ENCODE results near the gene SPP1.

SPP1 gene

GRCh38 chr4:87956501-87956900, 19.0 kb upstream of the SPP1 start:
- DNase-seq (ENCODE audit: low spot score) = no peak

DNA sequence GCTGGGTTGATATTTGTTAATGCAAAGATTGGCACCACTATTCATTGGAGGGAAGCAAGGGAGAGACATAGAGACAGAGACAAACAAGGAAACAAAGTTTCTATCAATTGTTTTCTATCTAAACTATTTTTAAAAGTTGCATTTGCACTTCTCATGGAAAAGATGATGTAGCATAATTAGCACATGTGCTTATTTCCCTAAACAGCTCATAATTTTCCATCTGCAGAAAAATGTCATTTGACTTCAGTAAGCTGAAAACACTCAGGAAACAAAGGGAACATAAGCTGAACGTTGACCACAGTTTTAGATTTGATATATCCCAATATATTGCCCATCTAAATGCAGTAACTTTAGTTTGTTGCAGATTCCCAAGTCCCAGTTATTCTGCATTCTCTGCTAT, 18.5 kb upstream of the SPP1 start:
- no peak for DNase-seq (ENCODE audit: low spot score)

GRCh38 chr4:87961993-87962392, 13.5 kb upstream of the SPP1 start:
- DNase-seq (ENCODE audit: low spot score) = no peak

GRCh38 chr4:87962398-87963146, 12.9 kb upstream of the SPP1 start:
- DNase-seq (ENCODE audit: low spot score) = no peak

DNA sequence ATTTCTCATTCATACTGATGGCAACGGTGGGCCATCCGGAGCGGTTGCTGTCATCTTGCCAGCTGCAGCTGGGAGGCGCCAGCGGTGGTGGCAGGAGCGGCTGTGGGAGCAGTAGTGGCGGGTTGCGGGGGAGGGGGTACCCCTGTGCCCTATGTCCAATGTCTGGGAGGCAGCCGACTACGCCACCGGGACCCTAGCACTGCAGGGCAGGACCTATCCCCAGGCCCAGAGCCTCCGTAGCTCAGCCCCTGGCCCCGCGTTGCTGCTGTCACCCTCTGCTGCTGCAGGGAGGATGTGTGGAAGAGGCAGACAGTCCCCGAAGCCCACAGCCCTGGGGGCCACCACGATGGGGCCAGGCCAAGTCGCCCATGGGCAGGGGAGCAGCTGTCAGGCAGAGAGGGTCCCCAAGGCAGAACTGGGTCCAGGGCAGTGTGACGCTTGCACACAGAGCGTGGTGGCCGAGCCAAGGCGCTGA, 10.0 kb upstream of the SPP1 start:
- DNase-seq (ENCODE audit: low spot score) = no peak

DNA sequence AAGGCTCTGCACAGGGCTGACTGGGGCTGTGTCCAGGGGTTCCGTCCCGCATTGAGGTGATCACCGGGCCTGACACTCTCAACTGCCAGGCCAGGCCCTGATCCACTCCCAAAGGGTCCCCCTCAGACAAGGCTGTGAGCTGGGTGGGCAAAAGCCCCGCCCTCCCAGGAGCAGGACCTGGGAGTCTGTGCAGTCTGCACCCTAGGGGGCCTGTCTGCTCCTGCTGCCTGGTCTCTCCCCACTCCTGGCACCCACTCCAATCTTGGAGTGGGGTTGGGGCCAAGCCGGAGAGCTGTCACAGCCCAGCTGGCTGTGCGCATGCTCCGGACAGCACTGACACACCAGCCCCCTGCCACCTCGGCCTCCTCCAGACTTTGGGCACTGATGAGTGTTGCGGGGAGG, 9.4 kb upstream of the SPP1 start:
- DNase-seq (ENCODE audit: low spot score) = no peak

DNA sequence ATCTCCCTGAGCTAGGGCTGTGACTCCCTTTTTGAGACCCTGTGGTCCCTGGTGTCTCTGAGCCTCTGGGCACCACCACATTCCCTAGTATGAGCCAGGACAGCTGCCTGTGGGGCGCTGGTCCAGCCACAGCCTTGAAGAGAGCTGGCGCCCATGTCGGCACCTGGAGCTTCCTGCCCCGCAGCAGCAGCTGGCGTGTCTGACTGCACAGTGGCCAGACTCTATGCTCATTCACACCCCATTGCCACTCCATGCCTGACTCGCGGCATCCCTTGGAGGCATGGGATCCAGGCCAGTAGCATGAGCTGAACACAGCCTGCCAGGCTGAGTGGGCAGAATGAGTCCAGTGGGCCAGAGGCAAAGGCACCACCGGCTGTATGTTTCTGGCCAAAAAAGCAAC, 8.3 kb upstream of the SPP1 start:
- no peak for DNase-seq (ENCODE audit: low spot score)

DNA sequence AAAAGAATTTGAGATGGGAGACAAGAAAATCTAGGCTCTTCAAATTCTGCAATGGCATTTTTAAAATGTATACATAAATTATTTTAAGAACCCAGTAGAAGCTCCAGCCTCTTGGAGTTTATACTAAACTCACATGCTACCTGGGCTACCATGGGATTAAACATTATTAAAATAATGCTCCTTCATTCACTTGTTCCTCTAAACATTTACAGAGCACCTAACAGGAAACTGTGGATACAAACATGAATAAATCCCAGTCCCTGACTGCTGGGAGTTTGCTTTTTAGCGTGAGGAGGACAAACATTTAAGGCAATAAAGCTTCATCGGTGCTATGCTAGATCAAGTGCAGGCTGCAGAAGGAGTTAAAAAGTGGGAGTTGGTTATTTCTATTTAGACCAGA, 5.4 kb upstream of the SPP1 start:
- no peak for DNase-seq (ENCODE audit: low spot score)

DNA sequence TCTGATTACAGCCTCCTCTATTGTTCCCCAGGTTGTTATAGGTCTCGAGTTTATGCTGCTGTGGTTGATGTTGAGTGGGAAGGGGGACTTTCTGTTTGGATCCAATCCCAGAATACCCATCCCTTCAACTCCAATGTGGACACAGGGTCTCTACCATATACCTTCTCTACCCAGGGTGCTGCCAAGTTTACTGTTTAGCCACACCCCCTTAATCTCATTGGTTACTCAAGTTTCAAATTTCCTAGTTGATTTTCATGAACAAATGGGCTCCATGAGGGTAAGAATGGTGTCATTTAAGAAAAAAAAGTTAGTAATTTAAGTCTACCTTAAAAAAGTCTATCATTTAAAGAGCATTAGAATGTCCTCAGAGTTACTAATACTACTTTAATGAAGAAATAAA, 3.6 kb upstream of the SPP1 start:
- DNase-seq (ENCODE audit: low spot score) = no peak

- peak; percentile 23 for DNase-seq (ENCODE audit: low spot score)
Observed at GRCh38 chr4:87973283-87974169, 2.0 kb upstream of the SPP1 start.

- DNase-seq (ENCODE audit: low spot score) = peak; percentile 10
Observed at GRCh38 chr4:87974856-87975462, 555 bp upstream of the SPP1 start.

GRCh38 chr4:87977521-87978278, 2.2 kb downstream of the SPP1 start:
- DNase-seq (ENCODE audit: low spot score) = no peak

GRCh38 chr4:87978681-87979080, 3.2 kb downstream of the SPP1 start:
- DNase-seq (ENCODE audit: low spot score) = no peak

- DNase-seq (ENCODE audit: low spot score) = no peak
Observed at GRCh38 chr4:87979810-87980209, 4.3 kb downstream of the SPP1 start.

- no peak for DNase-seq (ENCODE audit: low spot score)
Observed at GRCh38 chr4:87981486-87981885, 6.0 kb downstream of the SPP1 start.

DNA sequence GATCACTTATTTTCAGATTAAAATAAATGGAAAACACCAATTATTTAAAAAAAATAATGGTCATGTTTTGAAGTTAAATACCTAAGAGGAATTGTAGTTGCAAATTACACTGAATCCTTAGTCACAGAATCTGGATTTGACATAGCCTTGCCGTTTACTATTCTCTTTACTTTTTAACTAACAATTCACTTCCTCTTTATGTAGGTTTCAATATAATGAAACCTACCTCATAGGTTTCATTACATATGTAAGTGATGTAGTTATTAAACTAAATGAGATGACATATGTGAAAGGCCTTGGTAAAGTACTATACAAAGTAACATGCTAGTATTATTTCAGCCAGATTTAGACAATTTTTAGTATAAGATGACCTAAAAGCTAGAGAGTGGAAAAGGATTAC, 6.5 kb downstream of the SPP1 start:
- DNase-seq (ENCODE audit: low spot score) = no peak

GRCh38 chr4:87982446-87983010, 7.0 kb downstream of the SPP1 start:
- no peak for DNase-seq (ENCODE audit: low spot score)

DNA sequence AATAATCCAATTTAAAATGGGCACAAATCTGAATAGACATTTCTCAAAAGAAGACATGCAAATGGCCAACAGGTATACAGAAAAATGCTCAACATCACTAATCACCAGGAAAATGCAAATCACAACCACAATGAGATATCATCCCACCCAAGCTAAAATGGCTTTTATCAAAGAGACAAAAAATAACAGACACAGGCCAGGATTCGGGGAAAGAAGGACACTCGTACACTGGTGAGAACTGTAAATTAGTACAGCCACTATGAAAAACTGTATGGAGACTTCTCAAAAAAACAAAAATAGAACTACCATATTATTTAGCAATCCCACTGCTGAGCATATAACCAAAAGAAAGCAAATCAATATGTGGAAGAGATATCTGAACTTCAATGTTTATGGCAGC, 8.5 kb downstream of the SPP1 start:
- DNase-seq (ENCODE audit: low spot score) = no peak

DNA sequence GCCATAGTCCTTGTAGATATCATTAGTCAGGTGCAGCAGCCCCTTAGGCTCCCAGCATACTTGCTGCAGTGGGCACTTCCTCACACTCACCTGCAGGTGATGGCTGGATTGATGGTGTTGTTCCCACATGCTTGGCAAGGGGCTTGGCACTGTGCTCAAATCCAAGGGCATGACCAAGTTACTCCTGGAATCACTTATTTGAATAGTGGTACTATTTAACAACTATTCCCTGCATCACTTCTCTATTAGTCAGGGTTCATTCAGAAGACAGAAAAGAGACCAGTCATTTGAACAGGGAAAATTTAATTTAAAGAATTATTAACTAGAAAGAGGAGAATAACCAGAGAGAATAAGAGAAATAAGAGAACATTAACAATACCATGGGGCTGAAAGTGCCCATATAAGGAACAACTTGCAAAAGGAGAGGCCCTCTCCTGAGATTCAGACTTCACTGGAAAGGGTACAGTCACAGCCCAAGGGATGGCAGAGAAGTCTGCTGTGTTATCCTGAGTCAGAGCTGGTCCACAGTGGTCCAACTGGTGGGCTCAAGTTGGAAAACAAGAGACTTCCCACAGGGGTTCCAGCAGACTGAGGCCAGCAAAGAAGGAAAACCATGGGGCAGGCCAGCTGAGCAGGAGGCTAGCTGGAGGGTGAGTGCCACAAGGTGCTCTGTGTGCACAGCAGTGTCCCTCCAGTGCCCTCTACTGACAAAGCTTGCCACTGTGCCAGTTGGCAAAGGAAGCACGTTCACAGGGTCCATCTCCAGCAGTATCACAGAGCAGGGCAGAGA, 9.8 kb downstream of the SPP1 start:
- peak; percentile 14 for DNase-seq (ENCODE audit: low spot score)

GRCh38 chr4:87985887-87986200, 10.3 kb downstream of the SPP1 start:
- DNase-seq (ENCODE audit: low spot score) = no peak

DNA sequence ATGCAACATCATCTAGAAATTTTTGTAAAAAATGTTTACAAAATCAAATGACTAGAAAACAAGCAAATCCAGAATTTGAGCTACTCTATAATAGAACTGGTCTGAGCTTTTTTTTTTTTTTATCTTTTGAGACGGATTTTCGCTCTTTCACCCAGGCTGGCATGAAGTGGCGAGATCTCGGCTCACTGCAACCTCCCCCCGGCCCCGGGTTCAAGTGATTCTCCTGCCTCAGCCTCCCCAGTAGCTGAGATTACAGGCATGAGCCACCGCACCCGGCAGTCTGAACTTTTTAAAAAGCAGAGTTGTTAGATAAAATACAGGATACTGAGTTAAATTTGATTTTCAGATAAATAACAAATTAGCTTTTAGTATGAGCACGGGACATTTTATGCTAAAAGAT, 11.0 kb downstream of the SPP1 start:
- no peak for DNase-seq (ENCODE audit: low spot score)
